GM12892 (cell line): ENCODE data around the gene PPP1R11.

Experiments
- POLR2A ChIP-seq: IDR thresholded peaks from 2 replicates; pipeline ENCODE4 v1.6.1; 2011; ENCODE audit warnings: low read depth, low read length, control low read depth
- POLR2AphosphoS5 ChIP-seq: IDR thresholded peaks from 2 replicates; pipeline ENCODE4 v1.6.1; 2011; ENCODE audit warnings: low read depth, low read length, control low read depth
- TAF1 ChIP-seq: IDR thresholded peaks from 2 replicates; pipeline ENCODE4 v1.6.1; 2011; ENCODE audit warnings: low read depth, mild to moderate bottlenecking, control low read depth, low read length, borderline replicate concordance

DNA sequence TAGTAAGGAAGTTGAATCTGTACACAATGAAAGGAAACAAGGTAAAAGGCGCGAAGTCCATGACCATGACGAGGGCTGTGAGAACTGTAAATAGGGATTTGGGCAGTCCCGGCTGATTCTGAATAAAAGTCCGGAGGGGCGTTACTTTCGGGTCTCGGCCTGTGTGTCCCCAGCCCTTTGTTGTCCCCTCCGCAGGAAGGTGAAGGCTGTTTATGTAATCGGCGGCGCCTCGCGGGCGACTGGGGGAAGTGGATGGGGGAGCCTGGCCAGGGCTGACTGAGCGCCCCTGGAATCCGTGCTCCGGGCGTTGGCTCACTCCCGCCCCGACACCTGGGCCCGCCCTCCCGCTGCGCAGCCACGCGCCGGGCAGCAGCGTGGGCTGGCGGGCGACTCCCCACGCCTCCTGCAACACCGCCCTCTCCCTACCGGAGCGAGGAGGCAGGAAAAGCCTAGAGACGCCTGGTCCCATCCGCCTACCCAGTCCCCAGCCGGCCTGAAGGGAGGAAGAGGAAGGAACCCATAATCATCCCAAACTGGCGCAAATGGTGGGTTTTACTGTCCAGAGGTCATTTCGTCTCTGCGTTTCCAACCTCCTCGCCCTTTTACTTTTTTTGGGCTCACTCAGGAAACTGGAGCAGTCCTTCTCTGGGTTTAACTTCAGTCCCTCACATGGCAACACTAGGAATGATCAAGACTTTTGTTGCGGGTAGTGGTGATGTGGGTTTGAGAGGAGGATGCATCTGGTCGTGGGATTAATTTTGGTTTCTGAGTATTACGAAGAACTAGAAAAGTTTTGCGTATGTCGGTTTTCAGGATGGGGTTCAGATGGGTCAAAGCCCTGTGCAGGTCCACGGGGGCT lies 33.8 kb downstream of the PPP1R11 start:
- no peak for TF ChIP-seq POLR2A
- TF ChIP-seq POLR2AphosphoS5 = no peak
- no peak for TF ChIP-seq TAF1
